ENCODE data around the gene SMIM38.

SMIM38 gene

DNA sequence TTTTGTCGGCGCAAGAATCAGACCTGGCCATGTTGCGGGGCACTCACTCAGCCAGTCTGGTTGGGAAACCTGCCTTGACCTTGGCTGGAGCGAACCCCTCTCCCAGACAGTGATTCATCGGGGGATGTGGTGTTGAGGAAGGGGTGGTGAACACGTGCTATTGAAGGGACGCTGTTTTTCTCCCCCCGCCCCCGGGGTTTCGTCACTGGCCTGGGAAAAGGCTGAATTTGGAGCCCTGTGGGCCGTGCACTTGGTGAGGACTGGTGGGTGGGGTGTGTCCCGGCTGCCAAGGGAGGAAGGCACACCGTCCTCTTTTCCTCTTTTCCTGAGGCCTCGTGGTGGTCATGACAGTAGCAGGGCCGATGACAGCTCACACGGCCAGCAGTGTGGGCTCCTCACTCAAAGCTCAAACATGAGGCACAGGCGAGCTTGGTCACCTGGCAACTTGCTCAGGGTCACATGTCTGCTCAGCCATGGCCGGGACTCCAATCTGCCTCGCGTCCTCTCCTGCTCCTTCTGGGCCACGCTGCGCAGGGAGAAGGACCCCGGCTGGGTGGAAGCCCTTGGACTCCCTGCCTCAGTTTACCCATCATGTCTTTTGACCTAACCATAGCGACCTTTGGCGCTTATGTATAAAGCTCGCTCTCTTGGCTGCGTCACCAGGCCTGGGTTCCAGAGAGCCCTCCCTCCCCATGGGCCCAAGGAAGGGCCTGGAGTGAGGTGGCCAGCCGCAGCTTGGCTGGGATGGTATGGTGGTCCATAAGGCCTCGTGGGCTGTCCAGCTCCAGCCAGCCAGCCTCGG lies 49.4 kb downstream of the SMIM38 start:
- no peak for DNase-seq

All from fibroblast of skin of back (primary cell).